ENCODE data around the gene COPZ2.
A peak's percentile ranks its signal among the peaks of the same experiment; 100 is the strongest.
"Not testable (repeated sequence)": the region's sequence is repeated elsewhere in the genome, so short reads cannot be mapped to it uniquely, and the experiment has no call there.

COPZ2 gene

DNA sequence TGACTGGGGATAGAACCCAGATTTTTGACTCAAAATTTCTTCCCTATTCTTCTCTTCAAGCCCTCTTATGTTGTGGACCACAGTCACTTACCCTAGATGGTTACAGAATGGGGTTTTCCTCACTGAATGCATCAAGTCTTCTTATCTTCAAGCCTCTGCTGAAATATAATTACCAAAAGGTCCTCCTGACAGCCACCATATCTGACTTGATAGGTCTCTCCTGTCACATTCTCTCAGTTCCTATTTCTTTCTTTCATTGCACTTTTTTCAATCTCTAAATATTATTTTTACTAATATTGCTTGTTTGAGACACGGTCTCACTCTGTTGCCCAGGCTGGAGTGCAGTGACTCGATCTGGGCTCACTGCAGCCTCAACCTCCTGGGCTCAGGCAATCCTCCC is 1.1 kb upstream of the COPZ2 start:
- no peak overlapping the region for H3K4me3 ChIP-seq
- no peak overlapping the region for H3K27ac ChIP-seq

DNA sequence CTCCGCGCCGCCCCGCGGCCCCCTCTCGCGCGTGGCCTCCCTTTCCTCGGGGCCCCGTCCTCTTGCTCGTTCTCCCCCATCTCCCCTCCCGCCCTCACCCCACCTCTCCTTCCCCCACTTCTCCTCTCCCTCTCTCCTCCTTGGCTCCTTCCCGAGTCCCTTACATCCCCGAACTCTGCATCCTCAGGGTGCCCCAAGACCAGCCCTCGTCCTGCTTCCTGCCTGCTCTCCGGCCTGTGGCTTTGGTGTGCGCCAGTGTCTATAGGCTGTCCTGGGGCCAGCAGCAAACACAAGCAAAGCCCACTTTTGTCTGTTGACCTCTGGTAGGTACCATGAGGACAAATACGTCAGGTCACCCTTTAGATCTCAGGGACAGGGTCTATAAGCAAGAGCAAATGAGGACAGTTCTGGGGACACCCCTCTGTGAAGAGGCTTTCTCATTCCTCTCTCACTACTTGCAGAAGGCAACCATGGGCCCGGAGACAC is 284 bp upstream of the COPZ2 start:
- Histone ChIP-seq H3K4me3 (peak overlapping the region in 5 of 7 experiments; percentile 5 to 69 (median 50)), H3K27ac (peak overlapping the region in 14 of 21 experiments; percentile 18 to 87 (median 64))

- Histone ChIP-seq H3K27ac (peak overlapping the region in 15 of 21 experiments; percentile 34 to 87 (median 82)), H3K4me3 (peak overlapping the region; percentile 44 to 69 (median 55))
Measured at GRCh38 chr17:48036693-48037035, 933 bp downstream of the COPZ2 start.

GRCh38 chr17:48034734-48035133 is 2.9 kb downstream of the COPZ2 start:
- H3K4me3 ChIP-seq: not testable (repeated sequence)

GRCh38 chr17:48031966-48032365 is 5.6 kb downstream of the COPZ2 start:
- Histone ChIP-seq H3K4me3 (no peak overlapping the region), H3K27ac (peak overlapping the region in 1 of 21 experiments; percentile 33)

More at GRCh38 chr17:48034734-48035133, 2.9 kb downstream of the COPZ2 start:
- H3K27ac ChIP-seq: not testable (repeated sequence)

- no peak overlapping the region for H3K4me3 ChIP-seq
- peak overlapping the region in 2 of 21 experiments; percentile 2 to 4 for H3K27ac ChIP-seq
Measured at GRCh38 chr17:48030531-48030930, 7.1 kb downstream of the COPZ2 start.

DNA sequence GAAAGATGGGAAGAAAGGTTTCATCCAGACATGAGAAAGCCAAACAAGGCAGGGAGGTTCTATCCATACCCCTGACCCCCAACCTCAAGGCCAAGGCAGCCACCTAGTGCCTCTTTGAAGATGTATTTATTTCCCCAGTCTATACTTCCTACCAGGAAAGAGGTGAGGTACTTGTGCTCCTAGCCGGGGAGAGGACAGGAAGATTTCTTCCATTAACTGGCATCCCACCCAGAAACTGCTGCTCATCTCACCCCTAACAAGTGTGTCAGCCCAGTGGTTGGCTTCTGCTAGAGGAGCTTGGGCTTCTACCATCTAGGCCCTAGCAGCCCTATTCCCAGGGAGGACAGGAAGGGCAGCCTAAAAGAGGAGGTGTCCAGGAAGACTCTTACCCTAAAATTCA is 8.9 kb downstream of the COPZ2 start:
- H3K4me3 ChIP-seq: no peak overlapping the region
- no peak overlapping the region for H3K27ac ChIP-seq

DNA sequence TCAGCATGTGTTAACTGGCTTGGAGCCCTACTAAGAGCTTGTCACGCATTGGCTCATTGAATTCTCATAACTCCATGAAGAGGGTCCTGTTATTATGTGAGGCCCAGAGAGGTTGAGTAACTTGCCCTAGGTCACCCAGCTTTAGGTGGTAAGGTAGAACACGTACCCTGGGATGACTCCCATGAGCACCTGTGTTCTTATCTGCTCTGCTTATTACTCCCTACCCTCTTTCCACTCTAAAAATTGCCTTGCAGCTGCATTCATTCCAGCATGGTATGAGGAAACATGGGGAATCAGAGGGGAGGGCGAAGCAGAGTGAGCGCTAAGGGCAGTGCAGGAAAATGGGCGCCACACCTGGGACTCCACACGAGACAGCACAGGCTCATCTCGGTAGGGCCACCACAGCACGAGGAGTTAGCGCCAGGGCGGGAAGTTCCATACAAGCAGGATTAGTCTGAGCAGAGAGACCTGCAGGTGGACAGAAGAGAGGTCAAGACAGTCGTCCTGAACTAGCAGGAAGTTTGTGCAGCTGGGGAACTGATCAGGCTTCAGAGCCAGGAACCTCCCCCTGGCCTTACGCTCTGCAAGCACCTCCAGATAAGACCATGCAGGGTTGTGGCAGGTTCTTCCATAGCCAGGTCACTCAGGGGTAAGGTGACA is 10.1 kb downstream of the COPZ2 start:
- Histone ChIP-seq H3K27ac (peak overlapping the region in 3 of 21 experiments; percentile 20 to 66 (median 57)), H3K4me3 (no peak overlapping the region)

DNA sequence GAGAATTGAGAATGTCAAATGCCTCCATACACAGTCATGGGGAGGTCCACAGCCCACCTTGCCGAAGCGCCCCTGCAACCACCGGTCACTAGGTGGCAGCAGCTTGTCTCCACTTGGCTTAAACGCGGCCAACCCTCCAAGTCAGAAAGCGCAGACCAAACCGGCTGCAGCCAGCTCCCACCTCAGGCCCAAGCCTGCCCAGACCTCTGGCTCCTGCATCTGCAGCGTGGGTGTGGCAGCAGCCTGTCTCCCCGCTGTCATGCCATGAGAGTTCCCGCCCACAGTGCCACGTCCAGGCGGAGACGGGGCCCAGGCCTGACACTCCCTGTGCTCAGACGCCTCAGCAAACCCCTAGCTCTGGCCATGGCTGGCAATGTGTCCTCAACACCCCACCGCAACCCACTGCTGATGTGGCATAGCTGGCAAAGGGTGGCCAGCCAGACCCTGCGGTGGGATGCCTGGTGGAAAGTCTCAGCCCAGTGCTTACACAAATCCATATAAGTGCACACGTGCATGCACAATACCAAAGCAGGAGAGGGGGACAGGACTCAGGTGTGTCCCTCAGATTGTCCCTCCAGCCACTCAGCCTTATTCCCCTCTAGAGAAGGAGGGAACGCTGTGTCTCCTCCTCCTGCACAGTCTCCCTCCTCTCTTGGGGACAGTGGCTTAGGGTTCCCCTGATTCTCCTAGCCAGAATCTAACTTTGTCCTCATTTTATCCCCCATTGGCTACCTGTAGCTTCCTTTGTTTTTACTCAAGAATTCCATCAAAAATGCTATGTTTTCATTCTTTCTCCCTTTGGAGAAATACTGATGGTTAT is 10.9 kb downstream of the COPZ2 start:
- Histone ChIP-seq H3K27ac (peak overlapping the region in 17 of 21 experiments; percentile 8 to 68 (median 57)), H3K4me3 (no peak overlapping the region)

GRCh38 chr17:48025904-48026501 is 11.6 kb downstream of the COPZ2 start:
- peak overlapping the region in 19 of 21 experiments; percentile 11 to 76 (median 58) for H3K27ac ChIP-seq

DNA sequence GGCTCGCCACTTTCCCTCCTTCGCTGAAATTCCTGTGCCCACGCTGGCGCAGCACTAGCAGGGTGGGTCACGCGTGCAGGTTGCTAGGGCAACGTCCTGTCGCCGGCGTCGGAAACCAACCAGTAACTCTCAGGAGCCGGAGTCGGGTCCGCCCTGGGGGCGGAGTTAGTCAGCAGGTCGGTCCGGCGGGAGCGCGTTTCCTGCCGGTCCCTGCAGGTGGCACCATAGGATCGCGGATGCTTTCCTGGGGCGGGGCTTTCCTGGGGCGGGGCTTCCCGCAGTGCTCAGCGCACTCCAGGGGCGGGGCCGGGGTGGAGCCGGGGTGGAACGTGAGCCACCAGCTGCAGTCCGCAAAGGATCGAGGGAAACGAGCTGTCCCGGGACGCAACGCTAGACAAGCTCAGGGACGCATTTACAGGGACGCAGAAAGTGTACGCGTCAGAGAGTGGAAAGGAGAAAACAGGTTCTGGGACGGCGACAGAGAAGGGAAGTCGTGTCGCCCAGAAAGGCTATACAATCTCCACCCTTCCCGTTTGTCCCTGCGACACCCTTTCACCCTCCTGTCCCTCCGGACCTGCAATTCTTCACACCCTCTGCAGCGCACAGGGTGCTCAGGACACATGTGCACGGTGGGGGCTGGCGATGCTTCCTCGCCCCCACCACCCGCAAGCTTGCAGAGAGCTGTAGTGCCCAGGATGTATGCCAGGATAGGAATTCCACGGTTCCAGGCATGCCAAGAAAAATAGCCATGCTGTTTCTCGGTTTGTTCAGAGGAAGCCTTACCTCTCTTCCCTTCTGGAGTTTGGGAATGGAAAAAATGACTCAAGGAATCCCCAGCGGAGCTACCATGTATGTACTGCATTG is 12.3 kb downstream of the COPZ2 start:
- peak overlapping the region; percentile 26 to 46 (median 38) for H3K4me3 ChIP-seq
- H3K27ac ChIP-seq: peak overlapping the region in 20 of 21 experiments; percentile 11 to 76 (median 59)

More at GRCh38 chr17:48025904-48026501, 11.6 kb downstream of the COPZ2 start:
- H3K4me3 ChIP-seq: peak overlapping the region in 6 of 7 experiments; percentile 29 to 46 (median 41)

DNA sequence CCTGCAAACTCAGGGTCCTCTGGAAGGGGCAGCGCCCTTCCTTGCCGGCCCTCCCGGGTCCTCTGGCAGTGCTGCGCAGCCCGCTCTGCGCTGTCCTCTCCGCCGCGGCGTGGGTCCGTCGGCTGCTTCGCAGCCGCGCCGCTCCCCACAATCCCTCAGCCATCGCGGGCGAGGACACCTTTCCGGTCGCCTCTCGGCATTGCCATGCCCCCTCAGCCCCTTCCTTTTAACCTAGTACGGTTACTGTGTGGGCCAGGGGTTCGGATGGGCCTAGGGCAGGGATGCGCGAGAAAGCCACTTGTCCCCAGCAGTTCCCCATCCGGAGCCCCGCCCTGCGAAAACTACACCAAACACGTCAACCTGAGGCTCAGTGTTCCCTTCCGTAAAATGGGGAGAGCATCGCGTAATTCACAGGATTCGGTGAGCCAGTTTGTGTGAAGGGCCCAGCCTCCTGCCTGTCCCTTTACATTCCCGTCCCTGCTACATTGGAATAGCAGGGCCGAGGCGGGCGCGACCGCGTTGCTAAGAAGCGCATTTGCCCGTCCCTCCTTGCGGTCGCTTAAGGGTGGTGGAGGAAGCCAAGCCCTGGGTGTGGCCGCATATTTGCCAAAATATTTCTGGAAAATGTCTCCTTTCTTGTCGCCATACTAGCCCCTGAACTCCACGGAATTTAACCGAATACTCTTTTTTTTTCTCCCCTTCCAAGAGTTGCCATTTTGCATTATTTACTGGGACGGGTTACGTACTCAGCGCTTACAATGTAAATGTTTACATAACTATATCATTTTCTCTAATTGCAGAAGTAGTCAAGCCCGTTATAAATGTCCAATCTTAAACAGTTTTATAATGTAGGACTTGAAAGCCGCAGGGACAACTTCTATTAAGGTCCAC is 13.2 kb downstream of the COPZ2 start:
- peak overlapping the region; percentile 26 to 46 (median 38) for H3K4me3 ChIP-seq
- H3K27ac ChIP-seq: peak overlapping the region in 17 of 21 experiments; percentile 1 to 75 (median 55)

- H3K27ac ChIP-seq: peak overlapping the region in 18 of 21 experiments; percentile 1 to 75 (median 44)
- peak overlapping the region; percentile 26 to 46 (median 38) for H3K4me3 ChIP-seq
Measured at GRCh38 chr17:48023400-48024148, 14.0 kb downstream of the COPZ2 start.

- H3K4me3 ChIP-seq: peak overlapping the region in 1 of 7 experiments; percentile 38
- H3K27ac ChIP-seq: peak overlapping the region in 3 of 21 experiments; percentile 13 to 71 (median 43)
Measured at GRCh38 chr17:48022901-48023300, 14.7 kb downstream of the COPZ2 start.

- no peak overlapping the region for H3K4me3 ChIP-seq
- H3K27ac ChIP-seq: no peak overlapping the region
Measured at GRCh38 chr17:48021934-48022333, 15.7 kb downstream of the COPZ2 start.

DNA sequence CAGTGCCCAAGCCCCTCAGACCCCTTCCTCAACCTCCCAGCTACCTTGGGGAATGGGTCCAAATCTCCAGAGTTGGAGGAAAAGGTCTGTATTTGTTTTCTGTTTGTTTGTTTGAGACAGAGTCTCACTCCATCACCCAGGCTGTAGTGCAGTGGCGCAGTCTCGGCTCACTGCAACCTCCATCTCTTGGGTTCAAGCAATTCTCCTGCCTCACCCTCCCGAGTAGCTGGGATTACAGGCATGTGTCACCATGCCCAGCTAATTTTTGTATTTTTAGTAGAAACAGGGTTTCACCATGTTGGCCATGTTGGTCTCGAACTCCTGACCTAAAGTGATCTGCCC is 19.8 kb downstream of the COPZ2 start:
- peak overlapping the region in 1 of 21 experiments; percentile 4 for H3K27ac ChIP-seq
- not testable (repeated sequence) for H3K4me3 ChIP-seq

GRCh38 chr17:48016112-48016511 is 21.5 kb downstream of the COPZ2 start:
- Histone ChIP-seq H3K4me3 (no peak overlapping the region), H3K27ac (no peak overlapping the region)
